Liver (tissue), 3 donors: ENCODE results near the gene ZBTB7A.

ENCODE experiments used
- FOXA1 ChIP-seq: IDR thresholded peaks from 2 replicates; pipeline ENCODE4 v1.6.1; 2016; ENCODE audit warnings: antibody characterized with exemption
- TAF1 ChIP-seq: conservative IDR thresholded peaks from 2 replicates; pipeline ENCODE4 v1.6.1; 2016; ENCODE audit warnings: antibody characterized with exemption, mild to moderate bottlenecking
- TF ChIP-seq, protein P1 (sequence below): fragments of 150-350 bp; IDR thresholded peaks from 2 replicates; pipeline ENCODE4 v1.5.1; 2017; ENCODE audit warnings: improper control_type of control experiment, low read depth, low read length; ENCODE audit not compliant: missing input control
- TF ChIP-seq, protein P2 (sequence below): IDR thresholded peaks from 2 replicates; pipeline ENCODE4 v1.6.1; 2016; ENCODE audit warnings: antibody characterized with exemption
- TF ChIP-seq, protein P3 (sequence below): IDR thresholded peaks from 2 replicates; pipeline ENCODE4 v1.6.1; 2016; ENCODE audit warnings: antibody characterized with exemption
- donor health status: healthy.
- donor health status: healthy.

DNA sequence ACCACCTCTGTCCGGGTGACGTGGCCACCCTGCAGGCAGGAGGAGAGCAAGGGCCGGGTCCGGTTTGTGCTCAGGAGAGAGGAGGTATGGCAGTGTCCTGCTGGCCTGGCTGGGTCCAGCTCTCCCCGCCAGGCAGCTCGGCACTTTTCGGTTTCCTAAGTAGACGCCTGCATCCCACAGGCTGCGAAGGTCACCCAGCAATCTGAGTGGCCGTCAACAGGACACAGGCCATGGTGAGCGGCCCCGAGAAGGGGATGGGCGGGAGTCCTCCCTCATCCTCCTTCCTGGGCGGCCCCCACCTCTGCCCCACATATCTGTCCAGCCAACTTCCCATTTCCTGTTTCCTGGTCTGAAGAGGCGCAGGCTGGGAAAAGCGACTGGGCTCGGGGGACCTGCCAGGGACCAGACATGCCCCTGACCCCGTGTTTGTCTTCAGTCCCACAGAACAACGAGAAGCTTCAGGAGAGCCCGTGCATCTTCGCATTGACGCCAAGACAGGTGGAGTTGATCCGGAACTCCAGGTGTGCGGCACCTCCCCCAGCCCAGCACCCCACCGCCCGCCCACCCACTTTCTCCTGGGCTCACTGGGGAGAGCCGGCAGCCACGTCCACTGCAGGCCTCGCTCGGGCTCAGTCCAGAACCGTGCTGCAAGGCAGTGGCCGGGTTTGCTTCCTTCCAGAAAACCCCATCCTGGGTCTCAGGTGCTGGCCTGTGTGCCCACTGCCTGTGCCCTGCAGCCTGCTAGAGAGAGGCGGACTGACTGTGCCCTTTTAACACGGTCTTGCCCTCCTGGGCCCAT lies 42.9 kb downstream of the ZBTB7A start:
- TF ChIP-seq TAF1 (no peak), FOXA1 (no peak)
- TF ChIP-seq, protein P1, sequence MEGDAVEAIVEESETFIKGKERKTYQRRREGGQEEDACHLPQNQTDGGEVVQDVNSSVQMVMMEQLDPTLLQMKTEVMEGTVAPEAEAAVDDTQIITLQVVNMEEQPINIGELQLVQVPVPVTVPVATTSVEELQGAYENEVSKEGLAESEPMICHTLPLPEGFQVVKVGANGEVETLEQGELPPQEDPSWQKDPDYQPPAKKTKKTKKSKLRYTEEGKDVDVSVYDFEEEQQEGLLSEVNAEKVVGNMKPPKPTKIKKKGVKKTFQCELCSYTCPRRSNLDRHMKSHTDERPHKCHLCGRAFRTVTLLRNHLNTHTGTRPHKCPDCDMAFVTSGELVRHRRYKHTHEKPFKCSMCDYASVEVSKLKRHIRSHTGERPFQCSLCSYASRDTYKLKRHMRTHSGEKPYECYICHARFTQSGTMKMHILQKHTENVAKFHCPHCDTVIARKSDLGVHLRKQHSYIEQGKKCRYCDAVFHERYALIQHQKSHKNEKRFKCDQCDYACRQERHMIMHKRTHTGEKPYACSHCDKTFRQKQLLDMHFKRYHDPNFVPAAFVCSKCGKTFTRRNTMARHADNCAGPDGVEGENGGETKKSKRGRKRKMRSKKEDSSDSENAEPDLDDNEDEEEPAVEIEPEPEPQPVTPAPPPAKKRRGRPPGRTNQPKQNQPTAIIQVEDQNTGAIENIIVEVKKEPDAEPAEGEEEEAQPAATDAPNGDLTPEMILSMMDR = no peak
- TF ChIP-seq, protein P2, sequence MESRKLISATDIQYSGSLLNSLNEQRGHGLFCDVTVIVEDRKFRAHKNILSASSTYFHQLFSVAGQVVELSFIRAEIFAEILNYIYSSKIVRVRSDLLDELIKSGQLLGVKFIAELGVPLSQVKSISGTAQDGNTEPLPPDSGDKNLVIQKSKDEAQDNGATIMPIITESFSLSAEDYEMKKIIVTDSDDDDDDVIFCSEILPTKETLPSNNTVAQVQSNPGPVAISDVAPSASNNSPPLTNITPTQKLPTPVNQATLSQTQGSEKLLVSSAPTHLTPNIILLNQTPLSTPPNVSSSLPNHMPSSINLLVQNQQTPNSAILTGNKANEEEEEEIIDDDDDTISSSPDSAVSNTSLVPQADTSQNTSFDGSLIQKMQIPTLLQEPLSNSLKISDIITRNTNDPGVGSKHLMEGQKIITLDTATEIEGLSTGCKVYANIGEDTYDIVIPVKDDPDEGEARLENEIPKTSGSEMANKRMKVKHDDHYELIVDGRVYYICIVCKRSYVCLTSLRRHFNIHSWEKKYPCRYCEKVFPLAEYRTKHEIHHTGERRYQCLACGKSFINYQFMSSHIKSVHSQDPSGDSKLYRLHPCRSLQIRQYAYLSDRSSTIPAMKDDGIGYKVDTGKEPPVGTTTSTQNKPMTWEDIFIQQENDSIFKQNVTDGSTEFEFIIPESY = no peak
- TF ChIP-seq, protein P3, sequence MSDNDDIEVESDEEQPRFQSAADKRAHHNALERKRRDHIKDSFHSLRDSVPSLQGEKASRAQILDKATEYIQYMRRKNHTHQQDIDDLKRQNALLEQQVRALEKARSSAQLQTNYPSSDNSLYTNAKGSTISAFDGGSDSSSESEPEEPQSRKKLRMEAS = no peak
